Measurements from ENCODE around the gene CFAP97.

Gene CFAP97

DNA sequence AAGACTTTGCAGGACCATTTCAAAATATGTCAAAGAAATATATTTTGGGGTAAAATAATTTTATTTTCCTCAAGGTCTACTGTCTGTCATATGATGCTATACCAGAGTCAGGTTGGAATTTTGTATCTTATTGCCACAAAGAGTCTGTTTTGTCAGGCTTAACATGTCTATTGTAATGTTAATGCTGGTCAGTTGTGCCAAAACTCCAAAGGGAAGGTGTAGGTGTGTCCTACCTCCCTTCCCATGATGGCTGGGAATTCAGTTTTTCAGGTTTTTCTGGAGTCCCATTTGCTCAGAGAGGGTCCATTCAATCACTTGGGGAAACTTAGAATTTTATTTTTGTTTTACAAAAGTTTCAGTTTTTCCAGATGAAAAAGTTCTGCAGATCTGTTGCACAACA is 94.1 kb downstream of the CFAP97 start:
- DNase-seq (ENCODE audit: low spot score): no peak
